MCF 10A (cell line): ENCODE data around the gene ZNRF4. TPM values are rescaled to one million over a fixed set of nuclear protein-coding genes. Genes with fewer than 3 reads are reported as not detected.
A peak's percentile ranks its signal among the peaks of the same experiment; 100 is the strongest.
"Not testable (repeated sequence)": the region's sequence is repeated elsewhere in the genome, so short reads cannot be mapped to it uniquely, and the experiment has no call there.

ENCODE experiments used
- Bru-seq: library from RNA; stranded (reverse); fragments of 400-500 nt; gene quantifications from one replicate; lab custom pipeline; 2021; lab: Mats Ljungman, UMichigan
- BruChase-seq, 2 experiments: library from RNA; stranded (reverse); fragments of 400-500 nt; gene quantifications; one replicate each; lab custom pipeline; 2021; lab: Mats Ljungman, UMichigan
- BruUV-seq: library from RNA; stranded (reverse); fragments of 400-500 nt; replicated peaks from 2 replicates; lab custom pipeline; 2021; lab: Mats Ljungman, UMichigan
- CTCF ChIA-PET: fragments of 300-600 bp; sonication (Branson Sonifier 250); formaldehyde crosslinking; extraction: SDS; loops from one replicate; lab custom pipeline; 2021; ENCODE audit warnings: antibody characterized with exemption, inconsistent platforms; lab: Yijun Ruan, JAX
- POLR2A ChIA-PET: fragments of 300-600, 350-650 bp; sonication (Branson Sonifier 250); formaldehyde crosslinking; extraction: SDS; loops from one replicate; lab custom pipeline; 2020; ENCODE audit warnings: antibody characterized with exemption, inconsistent platforms; lab: Yijun Ruan, JAX
- DNase-seq: peaks from one replicate; pipeline ENCODE4 v3.0.0-alpha.2; 2018; ENCODE audit not compliant: unreplicated experiment
- H3K27ac Mint-ChIP-seq: one replicate; pipeline ENCODE4 v1.8.0; 2022; ENCODE audit warnings: mild to moderate bottlenecking, low read depth, mixed read lengths; ENCODE audit not compliant: unreplicated experiment
- H3K27me3 Mint-ChIP-seq: one replicate; pipeline ENCODE4 v1.8.0; 2022; ENCODE audit warnings: mixed read lengths; ENCODE audit not compliant: insufficient read depth, unreplicated experiment
- H3K36me3 Mint-ChIP-seq: one replicate; pipeline ENCODE4 v1.8.0; 2022; ENCODE audit warnings: mild to moderate bottlenecking, moderate library complexity, mixed read lengths; ENCODE audit not compliant: insufficient read depth, unreplicated experiment
- H3K4me1 Mint-ChIP-seq: one replicate; pipeline ENCODE4 v1.8.0; 2022; ENCODE audit warnings: mixed read lengths; ENCODE audit not compliant: insufficient read depth, unreplicated experiment
- H3K4me3 Mint-ChIP-seq: one replicate; pipeline ENCODE4 v1.8.0; 2022; ENCODE audit warnings: mild to moderate bottlenecking, moderate library complexity, mixed read lengths; ENCODE audit not compliant: unreplicated experiment
- H3K9me3 Mint-ChIP-seq: one replicate; pipeline ENCODE4 v1.8.0; 2022; ENCODE audit warnings: mixed read lengths; ENCODE audit not compliant: unreplicated experiment
- intact Hi-C: fragments of 100-400 bp; cut with micrococcal nuclease; formaldehyde crosslinking; loops from 2 replicates; pipeline ENCODE4 v1.14.1; 2022
- long read RNA-seq: library from polyadenylated mRNA; stranded (forward); transcript quantifications from one replicate; pipeline ENCODE4 v2.0.0, GENCODE V29; 2022
- total RNA-seq: library from RNA; stranded (reverse); gene quantifications from 2 replicates; pipeline ENCODE4 v1.2.3, GENCODE V29; 2022
- TF ChIP-seq, protein P1 (sequence below): fragments of 200-600 bp; IDR thresholded peaks from one replicate; pipeline ENCODE4 v1.8.0; 2022; ENCODE audit warnings: antibody characterized with exemption, mild to moderate bottlenecking; ENCODE audit not compliant: unreplicated experiment

The ZNRF4 gene
- total RNA-seq = not detected in 2 replicates
- Bru-seq, nascent RNA = not detected
- BruChase-seq, experiment 1, labeled RNA remaining after a 6-hour chase = not detected
- BruChase-seq, experiment 2, labeled RNA remaining after a 2-hour chase = not detected
- long read RNA-seq = 0 reads

DNA sequence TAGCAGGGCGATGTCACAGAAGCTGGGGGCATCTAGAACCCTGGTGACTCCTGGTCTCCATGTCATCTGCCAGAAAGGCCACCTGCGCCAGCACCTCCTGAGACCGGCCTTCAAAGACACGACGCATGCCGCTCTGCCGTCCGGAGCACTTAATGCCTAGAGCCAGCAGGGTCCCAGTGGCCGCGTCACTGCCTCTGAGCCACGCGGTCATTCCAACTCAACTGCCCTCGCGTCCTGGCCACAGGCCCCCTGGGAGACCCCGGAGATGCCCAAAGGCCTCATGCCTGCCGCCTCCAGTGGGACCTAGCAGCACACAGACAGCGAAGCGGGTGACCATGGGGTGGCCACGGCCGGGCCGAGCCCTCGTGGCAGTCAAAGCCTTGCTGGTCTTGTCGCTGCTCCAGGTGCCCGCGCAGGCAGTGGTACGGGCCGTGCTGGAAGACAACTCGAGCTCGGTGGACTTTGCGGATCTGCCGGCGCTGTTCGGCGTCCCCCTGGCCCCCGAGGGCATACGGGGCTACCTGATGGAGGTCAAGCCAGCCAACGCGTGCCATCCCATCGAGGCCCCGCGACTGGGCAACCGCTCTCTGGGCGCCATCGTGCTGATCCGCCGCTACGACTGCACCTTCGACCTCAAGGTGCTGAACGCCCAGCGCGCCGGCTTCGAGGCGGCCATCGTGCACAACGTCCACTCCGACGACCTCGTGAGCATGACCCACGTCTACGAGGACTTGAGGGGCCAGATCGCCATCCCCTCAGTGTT lies at the start of gene ZNRF4:
TSS of gene ZNRF4 (plus strand) at position 51 of the 763 bp plus-strand sequence. CDS start at position 126, 75 bp downstream.
- intact Hi-C loops = no loop called here
- TF ChIP-seq, protein P1, sequence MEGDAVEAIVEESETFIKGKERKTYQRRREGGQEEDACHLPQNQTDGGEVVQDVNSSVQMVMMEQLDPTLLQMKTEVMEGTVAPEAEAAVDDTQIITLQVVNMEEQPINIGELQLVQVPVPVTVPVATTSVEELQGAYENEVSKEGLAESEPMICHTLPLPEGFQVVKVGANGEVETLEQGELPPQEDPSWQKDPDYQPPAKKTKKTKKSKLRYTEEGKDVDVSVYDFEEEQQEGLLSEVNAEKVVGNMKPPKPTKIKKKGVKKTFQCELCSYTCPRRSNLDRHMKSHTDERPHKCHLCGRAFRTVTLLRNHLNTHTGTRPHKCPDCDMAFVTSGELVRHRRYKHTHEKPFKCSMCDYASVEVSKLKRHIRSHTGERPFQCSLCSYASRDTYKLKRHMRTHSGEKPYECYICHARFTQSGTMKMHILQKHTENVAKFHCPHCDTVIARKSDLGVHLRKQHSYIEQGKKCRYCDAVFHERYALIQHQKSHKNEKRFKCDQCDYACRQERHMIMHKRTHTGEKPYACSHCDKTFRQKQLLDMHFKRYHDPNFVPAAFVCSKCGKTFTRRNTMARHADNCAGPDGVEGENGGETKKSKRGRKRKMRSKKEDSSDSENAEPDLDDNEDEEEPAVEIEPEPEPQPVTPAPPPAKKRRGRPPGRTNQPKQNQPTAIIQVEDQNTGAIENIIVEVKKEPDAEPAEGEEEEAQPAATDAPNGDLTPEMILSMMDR = no peak
- H3K4me1 Mint-ChIP-seq = no peaks in the 10 kb centered on the region
- ChIA-PET POLR2A (no interaction called here), CTCF (interaction anchor here (0.6 kb wide), 1 partner anchor 491 kb away, joined by 3 read pairs; no protein-coding TSS in a partner anchor)
- H3K36me3 Mint-ChIP-seq = no peaks in the 10 kb centered on the region
- DNase-seq = no peak
- H3K27ac Mint-ChIP-seq = no peak within 1 kb of the TSS
- no TSS peak for BruUV-seq
- no peaks in the 10 kb centered on the region for H3K9me3 Mint-ChIP-seq
- H3K27me3 Mint-ChIP-seq = peaks cover 20% of the 10 kb centered on the region
- no peak within 1 kb of the TSS for H3K4me3 Mint-ChIP-seq

DNA sequence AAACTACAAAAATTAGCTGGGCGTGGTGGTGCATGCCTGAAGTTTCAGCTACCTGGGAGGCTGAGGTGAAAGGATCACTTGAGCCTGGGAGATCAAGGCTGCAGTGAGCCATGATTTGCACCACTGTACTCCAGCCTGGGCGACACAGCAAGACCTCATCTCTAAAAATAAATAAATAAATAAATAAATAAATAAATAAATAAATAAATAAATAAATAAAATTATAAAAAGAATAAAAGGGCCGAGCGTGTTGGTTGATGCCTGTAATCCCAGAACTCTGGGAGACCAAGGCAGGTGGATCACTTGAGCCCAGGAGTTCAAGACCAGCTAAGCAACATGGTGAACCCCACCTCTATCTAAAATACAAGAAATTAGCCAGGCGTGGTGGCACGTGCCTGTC lies 49.0 kb upstream of the ZNRF4 start:
- BruUV-seq, H3K36me3 Mint-ChIP-seq, CTCF ChIA-PET, DNase-seq, POLR2A ChIA-PET, H3K9me3 Mint-ChIP-seq, H3K4me1 Mint-ChIP-seq, H3K27ac Mint-ChIP-seq, H3K4me3 Mint-ChIP-seq, intact Hi-C loops: not testable (repeated sequence)
- peaks cover 56% of the 10 kb centered on the region for H3K27me3 Mint-ChIP-seq

DNA sequence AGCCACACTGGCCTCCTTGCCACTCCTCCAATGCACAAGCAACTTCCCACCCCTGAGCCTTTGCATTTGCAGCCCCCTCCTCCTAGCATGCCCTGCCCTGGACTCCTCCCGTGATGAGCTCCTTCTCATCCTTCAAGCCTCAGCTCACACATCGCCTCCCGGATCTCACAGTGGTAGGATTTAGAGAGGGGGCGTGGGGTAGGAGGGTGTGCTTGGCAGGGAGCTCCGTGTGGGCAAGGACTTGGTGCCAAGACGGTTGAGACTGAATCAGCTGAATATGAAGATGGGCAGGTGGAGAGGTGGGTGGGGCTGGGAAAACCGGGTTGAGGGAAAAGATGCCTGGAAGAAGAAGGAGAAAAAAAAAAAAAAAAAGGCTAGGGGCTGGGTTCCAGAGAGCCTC lies 48.4 kb upstream of the ZNRF4 start:
- peaks cover 6% of the 10 kb centered on the region for H3K4me1 Mint-ChIP-seq
- H3K9me3 Mint-ChIP-seq = no peaks in the 10 kb centered on the region
- TF ChIP-seq, protein P1 = no peak
- H3K4me3 Mint-ChIP-seq = no peak overlapping the region
- ChIA-PET CTCF (no interaction called here), POLR2A (no interaction called here)
- H3K27me3 Mint-ChIP-seq = peaks cover 50% of the 10 kb centered on the region
- H3K27ac Mint-ChIP-seq = no peak overlapping the region
- DNase-seq = no peak
- no TSS peak for BruUV-seq
- intact Hi-C loops = no loop called here
- no peaks in the 10 kb centered on the region for H3K36me3 Mint-ChIP-seq

- DNase-seq = peak; percentile 29
- no peak overlapping the region for H3K4me3 Mint-ChIP-seq
- intact Hi-C loops = no loop called here
- peaks cover 47% of the 10 kb centered on the region for H3K27me3 Mint-ChIP-seq
- peaks cover 6% of the 10 kb centered on the region for H3K4me1 Mint-ChIP-seq
- no peaks in the 10 kb centered on the region for H3K36me3 Mint-ChIP-seq
- POLR2A ChIA-PET = no interaction called here
- CTCF ChIA-PET = no interaction called here
- no TSS peak for BruUV-seq
- no peaks in the 10 kb centered on the region for H3K9me3 Mint-ChIP-seq
- no peak overlapping the region for H3K27ac Mint-ChIP-seq
- TF ChIP-seq, protein P1 = no peak
These were observed 47.9 kb upstream of the ZNRF4 start for GRCh38 chr19:5407356-5407755.
